Calu3 (cell line): ENCODE data around the gene TTC9B. TPM values are rescaled to one million over a fixed set of nuclear protein-coding genes. Genes with fewer than 3 reads are reported as not detected.
A peak's percentile ranks its signal among the peaks of the same experiment; 100 is the strongest.

ENCODE experiments used
- BruUV-seq: library from RNA; stranded (reverse); fragments of 400-500 nt; replicated peaks from 2 replicates; lab custom pipeline; 2021; lab: Mats Ljungman, UMichigan
- CTCF ChIA-PET: fragments of 300-600 bp; sonication (Branson Sonifier 250); formaldehyde crosslinking; loops from one replicate; lab custom pipeline; 2022; ENCODE audit warnings: antibody characterized with exemption; lab: Charles Lee
- DNase-seq: peaks from one replicate; pipeline ENCODE4 v3.0.0; 2022
- H3K27ac Mint-ChIP-seq: one replicate; pipeline ENCODE4 v1.8.0; 2022; ENCODE audit warnings: mixed read lengths; ENCODE audit not compliant: unreplicated experiment
- H3K27me3 Mint-ChIP-seq: one replicate; pipeline ENCODE4 v1.8.0; 2022; ENCODE audit warnings: mixed read lengths; ENCODE audit not compliant: unreplicated experiment
- H3K36me3 Mint-ChIP-seq: one replicate; pipeline ENCODE4 v1.8.0; 2022; ENCODE audit warnings: mild to moderate bottlenecking, moderate library complexity, mixed read lengths; ENCODE audit not compliant: insufficient read depth, unreplicated experiment
- H3K4me1 Mint-ChIP-seq: one replicate; pipeline ENCODE4 v1.8.0; 2022; ENCODE audit warnings: mild to moderate bottlenecking, low read depth, mixed read lengths; ENCODE audit not compliant: unreplicated experiment
- H3K4me3 Mint-ChIP-seq: one replicate; pipeline ENCODE4 v1.8.0; 2022; ENCODE audit warnings: mild to moderate bottlenecking, low read depth, moderate library complexity, mixed read lengths; ENCODE audit not compliant: unreplicated experiment
- H3K9me3 Mint-ChIP-seq: one replicate; pipeline ENCODE4 v1.8.0; 2022; ENCODE audit warnings: low read depth, mixed read lengths; ENCODE audit not compliant: unreplicated experiment
- CTCF ChIP-seq: fragments of 200-600 bp; IDR thresholded peaks from one replicate; pipeline ENCODE4 v1.8.0; 2022; ENCODE audit warnings: antibody characterized with exemption; ENCODE audit not compliant: unreplicated experiment
- intact Hi-C: fragments of 100-400 bp; cut with micrococcal nuclease; formaldehyde crosslinking; loops from one replicate; pipeline ENCODE4 v1.10.0; 2022; ENCODE audit not compliant: unreplicated experiment
- total RNA-seq: library from RNA; stranded (reverse); gene quantifications from 2 replicates; pipeline ENCODE4 v1.2.3, GENCODE V29; 2022

The TTC9B gene
- total RNA-seq, 1 experiment from 2014 or later: not detected

- TF ChIP-seq CTCF: no peak
- Mint-ChIP-seq H3K9me3 (no peaks in the 10 kb centered on the region), H3K36me3 (peaks cover 13% of the 10 kb centered on the region), H3K27ac (no peak overlapping the region), H3K4me1 (no peaks in the 10 kb centered on the region), H3K4me3 (no peak overlapping the region), H3K27me3 (no peaks in the 10 kb centered on the region)
- no peak for DNase-seq
- no TSS peak for BruUV-seq
- intact Hi-C loops: no loop called here
- CTCF ChIA-PET: interaction anchor here (0.6 to 0.7 kb wide), 2 partner anchors 568 to 1062 kb away, joined by 3 to 6 read pairs; no protein-coding TSS in a partner anchor
These were observed 17.7 kb downstream of the TTC9B start for GRCh38 chr19:40200341-40201099.

GRCh38 chr19:40198272-40198990, 19.8 kb downstream of the TTC9B start:
- no peaks in the 10 kb centered on the region for H3K4me1 Mint-ChIP-seq
- intact Hi-C loops: no loop called here
- TF ChIP-seq CTCF: no peak
- no peak for DNase-seq
- H3K27ac Mint-ChIP-seq: no peak overlapping the region
- BruUV-seq: no TSS peak
- H3K9me3 Mint-ChIP-seq: no peaks in the 10 kb centered on the region
- peaks cover 17% of the 10 kb centered on the region for H3K36me3 Mint-ChIP-seq
- CTCF ChIA-PET: no interaction called here
- no peak overlapping the region for H3K4me3 Mint-ChIP-seq
- no peaks in the 10 kb centered on the region for H3K27me3 Mint-ChIP-seq

- CTCF ChIA-PET: no interaction called here
- DNase-seq: no peak
- no peak for TF ChIP-seq CTCF
- no peaks in the 10 kb centered on the region for H3K27me3 Mint-ChIP-seq
- TSS peak; percentile 42 for BruUV-seq
- no peak overlapping the region for H3K27ac Mint-ChIP-seq
- H3K36me3 Mint-ChIP-seq: peaks cover 29% of the 10 kb centered on the region
- H3K9me3 Mint-ChIP-seq: no peaks in the 10 kb centered on the region
- intact Hi-C loops: no loop called here
- H3K4me1 Mint-ChIP-seq: no peaks in the 10 kb centered on the region
- H3K4me3 Mint-ChIP-seq: no peak overlapping the region
These were observed 24.7 kb downstream of the TTC9B start for GRCh38 chr19:40193587-40193849.

GRCh38 chr19:40192758-40193586, 25.2 kb downstream of the TTC9B start:
- Mint-ChIP-seq H3K4me3 (peak overlapping the region; percentile 86), H3K27me3 (no peaks in the 10 kb centered on the region), H3K27ac (no peak overlapping the region), H3K4me1 (no peaks in the 10 kb centered on the region), H3K9me3 (no peaks in the 10 kb centered on the region), H3K36me3 (peaks cover 29% of the 10 kb centered on the region)
- intact Hi-C loops: no loop called here
- TF ChIP-seq CTCF: no peak
- no TSS peak for BruUV-seq
- no peak for DNase-seq
- CTCF ChIA-PET: no interaction called here
